GM19324 (cell line): Measurements from ENCODE around the gene PRKCG.

ENCODE experiments used
- ATAC-seq: cut with Tn5 transposase; IDR thresholded peaks from one replicate; pipeline ENCODE4 v1.9.1; 2021; ENCODE audit warnings: mild to moderate bottlenecking, moderate library complexity; ENCODE audit not compliant: unreplicated experiment, low FRiP score

The PRKCG gene

GRCh38 chr19:53870485-53870844 lies 11.5 kb upstream of the PRKCG start:
- no peak for ATAC-seq

- no peak for ATAC-seq
These were observed 10.5 kb upstream of the PRKCG start for GRCh38 chr19:53871454-53871853.

GRCh38 chr19:53872762-53873161 lies 9.2 kb upstream of the PRKCG start:
- ATAC-seq, result no peak

- ATAC-seq, result no peak
These were observed 8.0 kb upstream of the PRKCG start for GRCh38 chr19:53873773-53874605.

GRCh38 chr19:53874606-53874990 lies 7.4 kb upstream of the PRKCG start:
- ATAC-seq, result no peak

- no peak for ATAC-seq
These were observed 6.2 kb upstream of the PRKCG start for GRCh38 chr19:53875602-53876325.

GRCh38 chr19:53876651-53877224 lies 5.3 kb upstream of the PRKCG start:
- ATAC-seq, result no peak

GRCh38 chr19:53877361-53877766 lies 4.6 kb upstream of the PRKCG start:
- no peak for ATAC-seq

GRCh38 chr19:53878776-53879139 lies 3.2 kb upstream of the PRKCG start:
- ATAC-seq, result no peak

- ATAC-seq, result peak; percentile 75
These were observed 2.6 kb upstream of the PRKCG start for GRCh38 chr19:53879140-53880081.

GRCh38 chr19:53880711-53881481 lies 1.1 kb upstream of the PRKCG start:
- no peak for ATAC-seq

- no peak for ATAC-seq
These were observed 524 bp downstream of the PRKCG start for GRCh38 chr19:53882391-53883050.

GRCh38 chr19:53883231-53883661 lies 1.2 kb downstream of the PRKCG start:
- ATAC-seq, result no peak

GRCh38 chr19:53883741-53884140 lies 1.7 kb downstream of the PRKCG start:
- no peak for ATAC-seq

- no peak for ATAC-seq
These were observed 2.3 kb downstream of the PRKCG start for GRCh38 chr19:53884256-53884655.

- no peak for ATAC-seq
These were observed 3.0 kb downstream of the PRKCG start for GRCh38 chr19:53885036-53885435.

- ATAC-seq, result no peak
These were observed 10.4 kb downstream of the PRKCG start for GRCh38 chr19:53892301-53892980.

- no peak for ATAC-seq
These were observed 11.0 kb downstream of the PRKCG start for GRCh38 chr19:53892981-53893325.

- ATAC-seq, result no peak
These were observed 12.7 kb downstream of the PRKCG start for GRCh38 chr19:53894707-53895106.
